Hippocampal formation (tissue), 2 donors: ENCODE data around the gene UBL4B.

Source experiments
- DNase-seq, 2 donors: peaks; one replicate each; lab custom pipeline; 2025; lab: John Stamatoyannopoulos, UW

Gene UBL4B

GRCh38 chr1:110113551-110113950 lies 1.3 kb downstream of the UBL4B start:
- no peak for DNase-seq

GRCh38 chr1:110114173-110114572 lies 1.9 kb downstream of the UBL4B start:
- no peak for DNase-seq

GRCh38 chr1:110114784-110115183 lies 2.5 kb downstream of the UBL4B start:
- DNase-seq: no peak

GRCh38 chr1:110118636-110119396 lies 6.6 kb downstream of the UBL4B start:
- no peak for DNase-seq

GRCh38 chr1:110119843-110120242 lies 7.6 kb downstream of the UBL4B start:
- DNase-seq: no peak

- DNase-seq: no peak
Measured at GRCh38 chr1:110120960-110121561, 8.8 kb downstream of the UBL4B start.

- no peak for DNase-seq
Measured at GRCh38 chr1:110123224-110123623, 11.0 kb downstream of the UBL4B start.

- DNase-seq: no peak
Measured at GRCh38 chr1:110125810-110126209, 13.6 kb downstream of the UBL4B start.

GRCh38 chr1:110130113-110130591 lies 17.9 kb downstream of the UBL4B start:
- DNase-seq: no peak

- DNase-seq: no peak
Measured at GRCh38 chr1:110130989-110131388, 18.7 kb downstream of the UBL4B start.

- DNase-seq: no peak
Measured at GRCh38 chr1:110132682-110133081, 20.4 kb downstream of the UBL4B start.

GRCh38 chr1:110133436-110133835 lies 21.2 kb downstream of the UBL4B start:
- DNase-seq: no peak

- no peak for DNase-seq
Measured at GRCh38 chr1:110134050-110134595, 21.9 kb downstream of the UBL4B start.

GRCh38 chr1:110135246-110135645 lies 23.0 kb downstream of the UBL4B start:
- DNase-seq: no peak

GRCh38 chr1:110135666-110136065 lies 23.4 kb downstream of the UBL4B start:
- no peak for DNase-seq

- DNase-seq: peak in 1 of 2 donors; percentile 37
Measured at GRCh38 chr1:110136911-110137310, 24.7 kb downstream of the UBL4B start.

GRCh38 chr1:110138956-110139355 lies 26.7 kb downstream of the UBL4B start:
- DNase-seq: no peak

- DNase-seq: no peak
Measured at GRCh38 chr1:110144366-110144765, 32.1 kb downstream of the UBL4B start.

GRCh38 chr1:110148961-110149360 lies 36.7 kb downstream of the UBL4B start:
- no peak for DNase-seq

- DNase-seq: no peak
Measured at GRCh38 chr1:110150330-110151174, 38.3 kb downstream of the UBL4B start, which contains the start of gene SLC6A17. SLC6A17 (plus strand) TSS chr1:110150494; CDS start chr1:110166930, 16,436 bp downstream.

GRCh38 chr1:110151175-110151669 lies 39.0 kb downstream of the UBL4B start:
- DNase-seq: no peak
